ENCODE results near the gene DGCR6L. TPM values are rescaled to one million over a fixed set of nuclear protein-coding genes. Genes with fewer than 3 reads are reported as not detected.
"Not testable (repeated sequence)": the region's sequence is repeated elsewhere in the genome, so short reads cannot be mapped to it uniquely, and the experiment has no call there.

Gene DGCR6L
- polyA plus RNA-seq, 3 donors: 43.8 to 52.2 (median 45.6) TPM

DNA sequence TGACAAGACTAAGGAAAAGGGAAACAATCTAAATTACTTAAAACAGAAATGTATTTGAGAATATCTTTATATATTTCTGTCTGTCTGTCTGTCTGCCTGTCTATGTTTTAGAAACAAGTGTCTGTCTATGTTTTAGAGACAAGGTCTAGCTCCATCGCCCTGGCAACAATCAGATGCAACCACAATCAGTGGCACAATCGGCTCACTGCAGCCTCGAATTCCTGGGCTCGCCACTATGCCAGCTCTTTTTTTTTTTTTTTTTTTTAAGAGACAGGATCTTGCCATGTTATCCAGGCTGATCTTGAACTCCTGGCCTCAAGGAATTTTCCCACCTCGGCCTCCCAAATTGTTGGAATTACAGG, 8.7 kb upstream of the DGCR6L start:
- DNase-seq (ENCODE audit: low read depth in 3 of 3, low spot score in 2 of 3): not testable (repeated sequence)

DNA sequence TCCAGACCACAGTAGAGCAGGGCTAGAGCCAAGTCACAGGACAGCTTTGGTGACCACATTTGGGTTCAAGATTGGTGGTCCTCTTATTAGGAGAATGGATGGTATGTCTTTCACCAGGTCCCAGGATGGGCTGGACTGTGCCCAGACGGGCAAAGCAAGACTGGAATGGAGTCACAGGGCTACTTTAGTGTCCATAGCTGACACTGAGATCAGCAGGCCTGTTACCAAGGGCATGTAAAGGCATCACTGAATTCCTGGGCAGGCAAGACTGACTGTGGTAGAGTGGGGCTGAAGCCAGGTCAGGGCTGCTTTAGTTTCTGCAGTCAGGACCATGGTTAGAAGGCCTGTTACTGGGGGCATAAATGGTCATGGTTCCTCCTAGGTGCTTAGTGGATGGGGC, 6.1 kb upstream of the DGCR6L start:
- not testable (repeated sequence) for DNase-seq (ENCODE audit: low read depth in 3 of 3, low spot score in 2 of 3)

DNA sequence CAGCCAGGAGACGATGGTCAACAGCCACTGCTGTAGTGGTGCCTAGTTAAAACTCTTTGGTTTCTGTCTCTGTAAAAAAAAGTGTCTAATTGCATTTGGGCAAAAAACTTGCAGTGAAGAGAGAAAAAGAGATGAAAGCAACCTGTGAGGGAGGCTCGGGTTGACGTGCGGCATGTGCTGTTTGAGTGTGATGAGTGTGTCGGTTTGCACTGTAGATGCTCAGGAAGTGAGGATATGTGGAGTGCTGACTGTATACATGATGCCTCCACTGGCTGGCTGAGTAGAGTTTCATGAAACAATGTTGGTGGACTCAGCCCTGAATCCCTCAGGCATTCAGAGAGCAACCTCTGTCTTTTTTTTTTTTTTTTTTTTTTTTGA, 4.3 kb upstream of the DGCR6L start:
- DNase-seq (ENCODE audit: low read depth in 3 of 3, low spot score in 2 of 3): no peak

DNA sequence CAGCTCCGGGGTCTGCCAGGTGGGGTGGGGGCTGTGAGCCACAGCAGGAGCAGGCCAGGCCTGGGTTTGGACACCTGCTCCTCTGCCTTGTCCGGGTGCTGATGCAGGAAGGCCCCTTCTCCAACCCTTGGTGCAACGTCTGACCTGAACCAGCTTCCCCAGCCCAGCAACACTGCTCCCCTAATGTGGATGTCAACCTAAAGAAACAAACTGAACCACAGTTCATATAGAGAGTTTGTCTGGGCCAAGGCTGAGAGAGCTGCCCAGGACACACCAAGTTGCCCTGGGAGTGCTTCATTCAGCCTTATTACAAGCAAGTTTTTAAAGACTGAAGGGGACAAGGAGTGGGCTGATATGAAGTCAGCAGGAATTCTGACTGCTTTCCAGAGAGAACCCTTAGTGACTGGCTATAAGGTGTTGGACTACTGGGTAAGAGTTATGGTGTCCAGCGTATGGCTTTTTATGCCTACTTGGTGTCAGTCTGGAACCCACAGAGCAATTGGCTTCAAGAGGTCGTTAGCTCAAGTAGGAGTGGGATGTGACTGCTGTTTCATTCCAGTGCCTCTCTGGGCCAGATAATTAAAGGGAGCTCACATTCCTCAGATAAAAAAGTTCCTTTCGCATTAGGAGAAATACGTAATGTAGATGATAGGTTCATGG, 1.8 kb upstream of the DGCR6L start:
- DNase-seq (ENCODE audit: low read depth in 3 of 3, low spot score in 2 of 3): not testable (repeated sequence)

DNA sequence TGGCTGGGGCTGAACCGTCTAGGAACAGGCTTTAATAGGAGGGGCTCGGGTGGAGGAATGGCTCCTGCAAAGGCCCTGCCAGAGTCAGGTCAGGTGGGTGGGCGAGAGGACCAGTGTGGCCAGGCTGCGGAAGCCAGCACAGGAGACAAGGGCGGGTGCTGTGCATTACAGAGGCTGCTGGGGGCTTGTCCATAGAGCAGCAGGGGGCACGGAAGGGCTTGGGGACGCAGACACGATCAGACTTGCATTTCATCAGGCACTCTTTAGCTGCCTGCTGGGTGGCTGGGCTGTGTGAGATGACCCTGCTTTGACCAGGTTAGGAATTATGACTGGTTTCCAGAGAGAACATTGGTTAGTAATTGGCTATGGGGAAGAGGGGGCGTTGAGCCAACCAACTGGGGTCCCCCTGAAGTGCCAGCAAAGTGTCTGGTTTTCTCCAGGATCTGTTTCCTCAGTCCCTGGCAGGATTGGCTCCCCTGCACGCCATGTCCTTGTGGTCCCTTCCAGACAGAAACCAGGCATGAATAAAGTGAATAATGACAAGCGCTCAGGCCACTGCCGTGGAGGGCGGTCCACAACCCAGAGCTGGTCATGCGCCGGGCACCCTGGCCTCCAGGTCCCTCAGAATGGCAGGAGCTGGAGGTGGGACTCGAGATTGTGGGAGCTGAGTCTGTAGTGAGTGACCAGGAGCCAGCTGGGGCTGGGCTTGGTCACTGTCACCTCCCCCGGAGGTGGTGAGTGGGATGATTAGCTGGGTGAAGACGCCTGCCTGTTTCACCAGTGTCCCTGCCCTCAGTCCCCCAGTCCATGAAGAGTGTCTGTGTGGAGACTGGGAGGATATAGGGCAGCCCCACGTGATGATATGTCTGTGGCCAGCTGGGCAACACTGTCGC, 1.0 kb upstream of the DGCR6L start:
- DNase-seq (ENCODE audit: low read depth in 3 of 3, low spot score in 2 of 3): not testable (repeated sequence)

DNA sequence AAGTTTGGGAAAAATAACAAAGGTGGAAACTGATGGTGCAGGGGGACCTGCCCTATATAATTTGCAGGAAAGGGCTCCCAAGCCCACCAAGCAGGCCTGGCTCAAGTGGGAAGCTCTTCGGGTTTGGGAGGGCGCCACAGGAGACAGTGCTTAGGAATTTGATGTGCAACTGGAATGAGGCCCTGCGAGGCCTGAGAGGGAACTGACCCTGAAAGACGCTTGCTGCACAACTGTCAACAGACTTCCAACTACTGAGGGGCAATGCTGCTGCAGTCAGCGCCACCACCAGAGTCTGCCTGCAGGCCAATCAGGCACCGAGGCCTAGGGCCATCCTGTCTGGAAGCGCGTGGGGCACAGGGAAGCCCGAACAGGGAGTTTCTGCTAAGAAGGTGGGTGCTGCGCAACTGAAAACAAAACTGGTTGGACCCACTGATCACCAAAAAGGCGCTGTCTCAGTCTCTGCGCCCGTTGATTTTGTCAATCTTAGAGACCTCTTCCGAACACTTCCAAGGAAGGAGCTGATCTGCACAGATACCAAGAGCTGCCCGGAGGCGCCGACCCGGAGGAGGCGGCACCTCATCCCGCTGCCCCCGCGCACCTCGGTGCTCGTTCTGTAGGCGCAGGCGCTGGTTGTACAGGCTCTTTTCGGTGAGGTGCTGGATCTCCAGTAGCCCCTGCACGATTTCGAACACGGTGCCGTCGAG, 667 bp downstream of the DGCR6L start:
- DNase-seq (ENCODE audit: low read depth in 3 of 3, low spot score in 2 of 3): no peak

DNA sequence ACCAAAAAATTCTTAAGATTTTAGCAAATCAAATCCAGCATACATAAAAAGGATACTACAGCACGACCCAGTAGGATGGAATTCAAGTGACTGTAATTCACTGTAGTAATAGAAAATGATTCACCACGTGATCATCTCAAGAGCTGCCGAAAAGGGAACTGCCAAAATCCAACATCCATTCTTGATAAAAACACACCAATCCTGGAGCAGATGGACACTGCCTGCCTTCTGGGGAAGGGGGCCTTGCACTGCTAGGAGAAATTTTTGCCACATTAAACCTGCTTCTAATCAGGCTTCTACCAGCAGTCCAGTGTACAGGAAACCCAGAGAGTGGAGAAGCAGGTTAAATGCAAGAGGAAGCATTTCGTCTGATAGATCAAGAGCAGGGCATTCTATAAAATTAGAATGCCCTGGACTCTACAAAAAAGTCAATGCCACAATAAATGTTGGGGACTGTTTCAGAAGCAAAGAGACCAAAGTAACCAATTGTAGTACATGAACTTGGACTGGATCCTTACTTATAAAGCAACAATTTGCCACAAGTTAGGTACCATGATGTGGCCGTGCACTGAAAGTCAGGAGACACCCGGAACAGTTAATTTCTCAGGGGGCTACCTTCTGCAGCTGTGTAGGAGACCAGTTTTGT, 1.7 kb downstream of the DGCR6L start:
- not testable (repeated sequence) for DNase-seq (ENCODE audit: low read depth in 3 of 3, low spot score in 2 of 3)

DNA sequence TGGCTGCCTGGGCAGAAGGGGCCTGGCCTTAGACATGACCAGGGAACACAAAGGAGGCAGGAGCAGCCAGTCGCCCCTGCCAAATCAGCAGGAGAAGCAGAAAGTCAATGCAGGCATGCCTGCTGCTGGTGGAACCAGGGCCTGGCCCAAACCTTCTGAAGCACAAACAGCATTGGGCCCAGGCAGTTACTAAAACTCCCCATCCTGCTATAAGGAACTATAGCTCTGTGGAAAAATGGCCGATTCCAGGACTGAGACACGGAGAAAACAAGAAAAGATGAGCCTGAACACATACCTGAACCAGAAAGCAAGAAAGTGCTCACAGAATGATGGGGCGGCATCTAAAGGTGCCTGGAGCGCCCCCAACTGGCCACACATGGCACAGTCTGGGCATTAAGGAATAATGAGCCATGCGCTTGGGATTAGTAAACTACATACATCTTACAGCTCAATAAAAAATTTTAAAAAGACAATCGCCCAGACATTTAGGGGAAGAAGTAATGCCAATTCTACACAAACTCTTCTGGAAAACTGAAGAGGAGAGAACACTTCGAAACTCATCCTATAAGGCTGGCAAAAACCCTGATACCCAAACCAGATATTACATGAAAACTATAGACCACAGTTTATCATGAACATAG, 2.3 kb downstream of the DGCR6L start:
- not testable (repeated sequence) for DNase-seq (ENCODE audit: low read depth in 3 of 3, low spot score in 2 of 3)

DNA sequence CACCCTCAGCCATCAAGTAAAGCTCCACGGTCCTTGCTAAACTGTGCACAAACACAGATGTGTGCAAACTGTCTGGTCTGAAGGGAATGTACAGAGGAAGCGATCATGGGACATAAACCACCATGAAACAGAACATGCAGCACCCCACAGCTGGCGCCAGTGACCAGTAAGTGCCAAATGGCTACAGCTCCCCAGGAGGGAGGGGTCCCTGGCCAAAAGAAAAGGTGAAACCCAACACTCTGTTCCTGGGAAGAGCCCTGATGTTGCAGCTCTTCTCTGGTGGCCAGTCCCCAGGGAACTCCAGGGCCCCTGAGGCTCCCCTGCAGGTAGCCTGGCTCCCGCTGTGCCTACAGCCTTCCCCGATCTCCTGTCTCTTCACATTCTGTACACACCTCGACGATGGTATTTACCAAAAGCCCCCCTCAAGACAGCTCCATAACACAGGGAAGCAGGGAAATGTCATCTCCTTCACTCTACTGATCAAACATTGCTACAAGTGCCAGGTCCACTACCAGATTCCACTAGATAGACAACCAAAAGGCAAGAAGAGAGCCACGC, 2.9 kb downstream of the DGCR6L start:
- no peak for DNase-seq (ENCODE audit: low read depth in 3 of 3, low spot score in 2 of 3)

DNA sequence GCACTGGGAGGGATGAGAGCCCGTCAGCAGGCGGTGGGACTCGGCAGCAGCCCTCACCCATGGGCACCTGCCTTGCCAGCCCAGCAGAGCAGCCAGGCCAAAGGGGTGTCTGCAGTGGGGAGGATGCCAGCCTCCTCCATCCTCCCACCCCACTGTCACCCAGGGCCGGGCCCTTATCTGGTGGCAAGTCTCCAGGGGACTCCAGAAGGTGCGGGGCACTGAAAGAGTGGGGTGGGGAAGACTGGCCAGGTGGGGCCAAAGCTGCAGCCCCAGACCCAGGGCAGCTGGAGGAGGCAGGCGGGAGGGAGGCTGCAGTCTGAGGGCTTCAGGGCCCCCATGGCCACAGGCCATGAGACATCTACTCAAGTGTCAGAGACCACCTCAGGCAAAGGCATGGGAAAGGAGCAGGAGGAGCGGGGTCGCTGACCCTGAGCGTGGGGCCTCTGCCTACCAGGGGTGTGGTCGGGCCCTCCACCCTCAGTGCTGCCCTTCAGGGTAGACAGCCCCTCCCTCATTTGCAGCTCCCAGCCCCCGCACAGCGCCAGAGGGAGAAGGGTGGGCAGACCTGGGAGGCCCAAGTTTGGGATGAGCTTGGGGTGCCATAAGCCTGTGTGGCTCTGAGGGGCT, 3.5 kb downstream of the DGCR6L start:
- DNase-seq (ENCODE audit: low read depth in 3 of 3, low spot score in 2 of 3): no peak

DNA sequence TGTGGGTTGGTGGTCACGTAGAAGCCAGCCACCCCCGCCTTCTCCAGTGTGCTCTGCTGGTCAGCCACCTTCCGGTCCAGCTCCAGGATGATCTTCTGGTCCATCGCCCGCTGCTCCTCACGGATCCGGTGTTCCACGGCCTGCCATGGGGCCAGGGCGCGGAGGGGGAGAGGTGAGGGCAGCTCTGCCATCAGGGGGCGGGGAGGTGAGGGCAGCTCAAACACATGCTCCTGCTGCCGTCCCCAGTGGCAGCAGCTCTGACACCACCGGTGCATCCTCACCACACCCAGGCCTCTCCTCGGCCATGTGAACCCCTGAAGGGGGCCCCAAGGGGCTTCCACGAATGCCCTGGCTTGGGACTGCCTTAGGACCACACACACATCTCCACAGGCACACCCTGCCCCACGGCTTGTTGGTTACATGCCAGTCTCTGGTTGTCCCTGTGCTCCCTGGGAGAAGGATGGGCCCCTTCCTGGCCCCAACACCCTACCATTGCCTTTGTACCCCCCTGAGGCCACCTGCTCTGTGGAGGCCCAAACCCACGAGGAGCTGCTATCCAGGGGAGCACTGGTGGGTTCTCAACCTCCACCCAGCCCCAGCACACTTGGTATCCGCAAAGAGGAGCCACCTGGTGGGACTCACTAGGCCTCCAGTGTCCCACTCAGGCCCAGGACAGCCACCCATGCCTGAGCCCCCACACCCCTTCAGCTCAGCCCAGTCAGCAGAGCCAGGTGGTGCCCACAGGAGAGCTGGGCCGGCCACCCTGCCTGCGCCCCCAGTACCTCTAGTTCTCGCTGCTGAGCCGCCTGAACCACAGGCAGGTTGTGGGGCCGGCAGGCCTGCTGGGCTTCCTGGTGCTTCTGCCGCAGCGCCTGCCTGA, 4.3 kb downstream of the DGCR6L start:
- DNase-seq (ENCODE audit: low read depth in 3 of 3, low spot score in 2 of 3): no peak

DNA sequence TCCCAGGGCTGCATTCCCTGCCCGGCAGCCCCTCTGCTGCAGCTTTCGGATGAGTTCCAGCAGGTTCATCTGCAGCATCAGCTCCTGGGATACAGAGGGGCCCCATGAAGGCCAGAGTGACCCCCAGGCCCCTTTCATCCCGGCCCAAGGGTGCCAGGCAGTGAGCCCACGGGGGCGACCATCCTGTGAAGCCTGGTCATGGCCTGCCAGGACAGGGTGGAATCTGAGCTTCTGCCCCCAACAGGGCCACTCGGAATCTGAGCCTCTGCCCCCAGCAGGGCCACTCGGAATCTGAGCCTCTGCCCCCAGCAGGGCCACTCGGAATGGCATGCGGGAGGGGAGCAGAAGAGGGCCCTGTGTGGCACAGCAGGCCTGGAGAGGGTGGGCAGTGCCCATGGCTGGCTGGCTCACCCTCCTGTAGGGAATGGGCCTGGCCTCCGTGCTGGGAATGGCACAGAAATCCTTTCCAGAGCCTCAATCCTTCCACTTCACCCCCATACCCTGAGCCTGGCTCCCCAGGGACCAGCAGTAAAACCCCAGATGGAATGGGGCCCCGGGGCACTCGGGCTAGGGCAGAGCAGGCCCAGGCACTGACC, 5.0 kb downstream of the DGCR6L start:
- not testable (repeated sequence) for DNase-seq (ENCODE audit: low read depth in 3 of 3, low spot score in 2 of 3)

DNA sequence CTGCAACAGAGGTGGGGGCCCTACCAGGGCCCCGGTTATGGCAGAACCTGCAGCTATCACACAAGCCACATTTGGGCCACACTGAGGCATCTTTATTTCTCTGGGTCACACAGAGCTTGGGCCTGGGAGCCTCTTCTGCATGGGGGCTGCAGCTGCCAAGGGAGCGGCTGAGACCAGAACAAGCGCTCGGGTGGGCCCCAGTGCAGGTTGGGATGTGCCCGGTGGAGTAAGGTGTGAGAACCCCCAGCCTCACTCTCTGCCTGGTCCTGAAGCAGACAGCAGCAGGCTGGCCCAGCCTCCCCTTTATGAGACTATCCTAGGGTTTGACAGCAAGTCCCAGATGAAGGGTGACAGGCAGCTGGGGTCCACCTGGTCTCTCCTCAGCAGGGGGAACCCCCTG, 5.7 kb downstream of the DGCR6L start:
- not testable (repeated sequence) for DNase-seq (ENCODE audit: low read depth in 3 of 3, low spot score in 2 of 3)

DNA sequence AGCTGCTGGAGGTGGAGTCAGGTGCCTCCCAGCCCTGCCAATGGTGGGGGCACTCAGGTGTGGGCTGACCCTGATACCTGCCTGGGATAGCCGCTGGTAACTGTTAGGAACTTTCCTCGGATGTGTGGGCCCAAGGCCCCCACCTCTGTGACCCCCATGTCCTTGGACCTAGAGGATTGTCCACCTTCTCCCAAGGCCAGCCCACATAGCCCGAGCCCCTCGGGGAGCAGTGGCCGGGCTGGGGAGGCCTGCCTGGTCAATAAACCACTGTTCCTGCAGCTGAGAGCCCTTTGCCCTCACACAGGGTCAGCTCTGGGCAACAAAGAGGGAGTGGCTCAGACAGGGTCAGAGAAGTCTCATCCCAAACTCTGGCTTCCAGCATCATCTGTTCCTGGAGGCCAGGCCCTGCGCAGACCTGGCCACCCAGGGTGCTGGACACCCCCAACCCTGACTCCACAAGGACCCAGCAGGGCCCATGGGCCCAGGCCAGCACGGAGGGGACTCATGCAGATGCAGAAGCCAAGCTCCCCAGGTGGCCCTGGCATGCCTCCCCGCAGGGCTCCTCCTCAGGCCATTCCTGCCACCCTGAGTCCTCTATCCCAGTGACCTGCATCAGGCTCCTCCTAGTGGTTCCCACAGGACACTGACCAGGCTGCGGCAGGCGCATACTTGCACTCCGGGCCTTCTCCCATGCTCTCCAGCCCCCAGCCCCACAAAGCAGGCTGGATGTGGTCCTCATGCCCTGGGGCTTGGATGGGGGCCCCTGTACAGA, 6.4 kb downstream of the DGCR6L start:
- not testable (repeated sequence) for DNase-seq (ENCODE audit: low read depth in 3 of 3, low spot score in 2 of 3)

DNA sequence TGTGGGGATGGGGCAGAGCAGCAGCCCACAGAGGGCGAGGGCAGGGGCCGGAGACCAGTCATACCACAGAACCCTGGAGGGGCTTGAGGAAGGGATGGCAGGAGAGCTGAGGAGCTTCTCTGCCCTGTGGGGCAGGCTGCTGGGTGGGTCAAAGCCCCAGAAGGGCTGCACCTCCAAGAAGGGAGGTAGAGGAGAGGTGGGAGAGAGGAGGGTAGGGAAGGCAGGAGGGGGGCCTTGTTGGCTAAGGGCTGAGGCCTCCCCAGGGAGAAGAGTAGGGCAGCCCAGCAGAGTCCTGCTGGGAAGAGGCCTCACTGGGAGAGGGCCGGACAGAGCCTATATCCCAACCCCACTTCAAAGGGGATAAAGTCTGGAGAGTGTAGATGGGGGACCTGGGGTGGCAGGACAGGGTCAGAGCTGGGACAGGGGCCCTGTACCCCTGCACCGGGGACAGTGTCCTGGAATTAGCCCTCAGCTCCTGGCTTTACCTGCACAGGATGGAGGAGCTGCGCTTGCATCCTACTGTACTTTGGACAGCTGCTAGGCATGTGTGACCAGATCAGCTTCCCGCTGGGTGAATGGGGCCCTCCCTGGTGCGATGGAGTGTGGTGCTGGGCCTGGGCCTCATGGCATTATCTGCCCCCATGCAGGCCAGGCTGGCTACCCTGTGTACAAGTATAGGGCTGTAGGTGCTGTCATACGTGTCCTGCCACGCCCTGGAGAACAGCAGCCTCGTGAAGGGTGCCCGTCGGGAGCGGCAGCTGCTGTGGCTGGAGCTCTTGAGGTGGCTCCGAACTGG, 7.3 kb downstream of the DGCR6L start:
- DNase-seq (ENCODE audit: low read depth in 3 of 3, low spot score in 2 of 3): no peak

DNA sequence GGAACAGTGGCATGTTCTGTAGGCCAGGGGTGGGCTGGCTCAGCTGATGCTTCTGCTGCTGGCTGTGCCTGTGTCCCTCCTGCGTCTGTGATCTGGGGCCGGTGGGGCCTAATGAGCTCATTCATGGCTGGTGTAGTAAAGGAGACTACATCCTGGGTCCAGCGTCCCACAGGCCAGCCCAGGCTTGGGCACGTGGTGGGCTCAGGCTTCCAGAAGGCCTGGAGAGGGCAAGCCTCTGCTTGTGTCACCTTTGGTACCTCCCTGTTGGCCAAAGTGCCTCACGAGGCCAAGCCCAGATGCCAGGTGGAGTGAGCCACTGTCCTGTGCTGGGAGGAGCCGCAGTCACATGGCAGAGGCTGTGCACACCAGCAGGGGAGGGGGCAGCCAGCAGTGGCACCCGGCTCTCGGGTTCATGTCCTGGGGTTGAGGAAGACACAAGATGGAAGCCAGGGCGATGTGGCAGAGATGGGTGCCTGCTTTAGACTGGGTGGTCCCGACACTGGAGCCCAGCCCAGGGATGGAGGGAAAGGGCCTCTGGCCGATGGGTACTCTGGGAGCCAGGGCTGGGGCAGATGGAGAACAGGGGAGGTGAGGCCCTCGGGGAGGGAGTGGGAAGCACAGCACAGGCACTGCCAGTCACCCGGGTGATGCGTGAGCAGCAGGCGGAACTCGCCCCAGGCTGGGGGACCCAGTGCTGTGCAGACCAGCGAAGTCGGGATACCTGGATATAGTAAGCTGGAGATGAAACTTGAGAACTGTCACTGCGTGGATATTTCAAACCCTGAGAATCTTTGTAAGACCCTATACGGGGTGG, 8.4 kb downstream of the DGCR6L start:
- DNase-seq (ENCODE audit: low read depth in 3 of 3, low spot score in 2 of 3): not testable (repeated sequence)

Data from right renal cortex interstitium (tissue), 3 donors.